ENCODE measurements around the gene KCNH2. TPM values are rescaled to one million over a fixed set of nuclear protein-coding genes. Genes with fewer than 3 reads are reported as not detected.

The KCNH2 gene
- total and polyA plus RNA-seq, 4 donors: 0.43 to 2.0 (median 1.3) TPM

DNA sequence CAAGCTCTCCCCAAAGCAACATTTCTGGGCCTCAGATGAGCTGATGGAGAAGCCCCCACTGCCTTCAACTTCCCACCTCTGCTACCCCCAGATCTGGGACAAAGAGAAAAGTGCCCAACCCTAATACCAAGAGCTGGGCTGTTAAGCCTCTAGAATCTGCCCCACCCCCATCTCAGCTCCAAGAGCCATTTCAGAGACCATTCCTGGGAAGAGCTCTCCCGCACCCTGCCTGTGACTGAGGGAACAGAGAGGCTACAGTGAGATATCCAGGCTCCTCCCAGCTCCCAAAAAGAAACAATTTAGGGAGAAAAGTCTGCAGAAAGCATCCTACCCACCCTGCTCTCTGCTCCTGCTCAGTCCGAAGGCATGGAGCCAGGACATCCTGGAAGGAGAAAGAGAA, 2.5 kb upstream of the KCNH2 start:
- ATAC-seq (ENCODE audit: insufficient read depth, low FRiP score) (no peak), DNase-seq (peak in 1 of 3 donors; percentile 56)
- H3K27me3 ChIP-seq (ENCODE audit: control insufficient read depth in 3 of 3, insufficient read depth in 3 of 3, low read length in 2 of 3): peaks cover 3 to 26% (median 6%) of the 10 kb centered on the region in 3 donors

GRCh38 chr7:150979713-150980390, 1.7 kb upstream of the KCNH2 start:
- H3K36me3 ChIP-seq (ENCODE audit: control insufficient read depth in 4 of 4, insufficient read depth in 4 of 4, low read length in 4 of 4): no peaks in the 10 kb centered on the region
- WGBS, 2 donors: 47 to 54% methylated on average over 7 of the region's 7 CpGs
- peaks cover 0 to 48% (median 17%) of the 10 kb centered on the region in 5 donors for H3K4me1 ChIP-seq (ENCODE audit: control insufficient read depth in 5 of 5, insufficient read depth in 5 of 5, low read length in 5 of 5)
- H3K4me3 ChIP-seq: no peak overlapping the region
- H3K9me3 ChIP-seq (ENCODE audit: control insufficient read depth in 4 of 4, insufficient read depth in 3 of 4, low read length in 3 of 4): peaks cover 0 to 3% (median 0%) of the 10 kb centered on the region in 4 donors
- peak overlapping the region in 1 of 2 donors; percentile 93 for H3K27ac ChIP-seq (ENCODE audit: low read depth in 1 of 2, low read length in 1 of 2)
- no peak for ATAC-seq (ENCODE audit: insufficient read depth, low FRiP score)
- peaks cover 3 to 26% (median 6%) of the 10 kb centered on the region in 3 donors for H3K27me3 ChIP-seq (ENCODE audit: control insufficient read depth in 3 of 3, insufficient read depth in 3 of 3, low read length in 2 of 3)
- DNase-seq: no peak
- no peak overlapping the region for H3K9ac ChIP-seq (ENCODE audit: insufficient read depth in 1 of 2, low read length in 2 of 2)
- TF ChIP-seq, protein P1, sequence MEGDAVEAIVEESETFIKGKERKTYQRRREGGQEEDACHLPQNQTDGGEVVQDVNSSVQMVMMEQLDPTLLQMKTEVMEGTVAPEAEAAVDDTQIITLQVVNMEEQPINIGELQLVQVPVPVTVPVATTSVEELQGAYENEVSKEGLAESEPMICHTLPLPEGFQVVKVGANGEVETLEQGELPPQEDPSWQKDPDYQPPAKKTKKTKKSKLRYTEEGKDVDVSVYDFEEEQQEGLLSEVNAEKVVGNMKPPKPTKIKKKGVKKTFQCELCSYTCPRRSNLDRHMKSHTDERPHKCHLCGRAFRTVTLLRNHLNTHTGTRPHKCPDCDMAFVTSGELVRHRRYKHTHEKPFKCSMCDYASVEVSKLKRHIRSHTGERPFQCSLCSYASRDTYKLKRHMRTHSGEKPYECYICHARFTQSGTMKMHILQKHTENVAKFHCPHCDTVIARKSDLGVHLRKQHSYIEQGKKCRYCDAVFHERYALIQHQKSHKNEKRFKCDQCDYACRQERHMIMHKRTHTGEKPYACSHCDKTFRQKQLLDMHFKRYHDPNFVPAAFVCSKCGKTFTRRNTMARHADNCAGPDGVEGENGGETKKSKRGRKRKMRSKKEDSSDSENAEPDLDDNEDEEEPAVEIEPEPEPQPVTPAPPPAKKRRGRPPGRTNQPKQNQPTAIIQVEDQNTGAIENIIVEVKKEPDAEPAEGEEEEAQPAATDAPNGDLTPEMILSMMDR (IDR thresholded peaks at IDR 0.05; ENCODE audit: control extremely low read depth, extremely low read depth): no peak

More for the DNA sequence above, 2.5 kb upstream of the KCNH2 start:
- TF ChIP-seq, protein P1 (IDR thresholded peaks at IDR 0.05; ENCODE audit: control extremely low read depth, extremely low read depth): no peak
- Histone ChIP-seq H3K36me3 (ENCODE audit: control insufficient read depth in 4 of 4, insufficient read depth in 4 of 4, low read length in 4 of 4) (no peaks in the 10 kb centered on the region), H3K9me3 (ENCODE audit: control insufficient read depth in 4 of 4, insufficient read depth in 3 of 4, low read length in 3 of 4) (peaks cover 0 to 3% (median 0%) of the 10 kb centered on the region in 4 donors), H3K4me3 (no peak overlapping the region), H3K9ac (ENCODE audit: insufficient read depth in 1 of 2, low read length in 2 of 2) (no peak overlapping the region), H3K4me1 (ENCODE audit: control insufficient read depth in 5 of 5, insufficient read depth in 5 of 5, low read length in 5 of 5) (peaks cover 0 to 40% (median 10%) of the 10 kb centered on the region in 5 donors), H3K27ac (ENCODE audit: low read depth in 1 of 2, low read length in 1 of 2) (no peak overlapping the region)
- whole genome bisulfite sequencing, 2 donors: 41 to 57% methylated on average over 2 of the region's 2 CpGs

GRCh38 chr7:150977382-150978125, 567 bp downstream of the KCNH2 start:
- ATAC-seq (ENCODE audit: insufficient read depth, low FRiP score): no peak
- Histone ChIP-seq H3K9me3 (ENCODE audit: control insufficient read depth in 4 of 4, insufficient read depth in 3 of 4, low read length in 3 of 4) (peaks cover 0 to 3% (median 0%) of the 10 kb centered on the region in 4 donors), H3K4me1 (ENCODE audit: control insufficient read depth in 5 of 5, insufficient read depth in 5 of 5, low read length in 5 of 5) (peaks cover 0 to 68% (median 26%) of the 10 kb centered on the region in 5 donors), H3K9ac (ENCODE audit: insufficient read depth in 1 of 2, low read length in 2 of 2) (no peak overlapping the region), H3K36me3 (ENCODE audit: control insufficient read depth in 4 of 4, insufficient read depth in 4 of 4, low read length in 4 of 4) (no peaks in the 10 kb centered on the region), H3K27ac (ENCODE audit: low read depth in 1 of 2, low read length in 1 of 2) (peak overlapping the region in 1 of 2 donors; percentile 87), H3K4me3 (no peak overlapping the region), H3K27me3 (ENCODE audit: control insufficient read depth in 3 of 3, insufficient read depth in 3 of 3, low read length in 2 of 3) (peaks cover 3 to 23% (median 5%) of the 10 kb centered on the region in 3 donors)
- 4 to 7% methylated on average over 33 to 62 of the region's 62 CpGs for WGBS, 2 donors
- no peak for DNase-seq
- TF ChIP-seq, protein P1 (IDR thresholded peaks at IDR 0.05; ENCODE audit: control extremely low read depth, extremely low read depth): no peak

Data from lung (tissue), 12 donors.